GM23248 (cell line): ENCODE data around the gene ANGPTL2. TPM values are rescaled to one million over a fixed set of nuclear protein-coding genes. Genes with fewer than 3 reads are reported as not detected.
A peak's percentile ranks its signal among the peaks of the same experiment; 100 is the strongest.
"Not testable (repeated sequence)": the region's sequence is repeated elsewhere in the genome, so short reads cannot be mapped to it uniquely, and the experiment has no call there.

Source experiments
- DNase-seq: peaks from one replicate; pipeline ENCODE4 v3.0.0-alpha.2; 2015
- H2AFZ ChIP-seq: fragments of 200-600 bp; sonication (generic); 2 replicates; pipeline ENCODE4 v1.6.1; 2016; ENCODE audit warnings: antibody characterized with exemption
- H3F3A ChIP-seq: fragments of 200-600 bp; sonication (generic); 2 replicates; pipeline ENCODE4 v1.6.1; 2016; ENCODE audit warnings: mild to moderate bottlenecking, antibody characterized with exemption, mixed run types; ENCODE audit not compliant: insufficient read depth
- H3K27ac ChIP-seq: fragments of 200-600 bp; sonication (generic); 2 replicates; pipeline ENCODE4 v1.5.1; 2016; ENCODE audit warnings: mild to moderate bottlenecking
- H3K27me3 ChIP-seq: fragments of 200-600 bp; sonication (generic); replicated peaks from 2 replicates; pipeline ENCODE4 v1.6.1; 2016; ENCODE audit warnings: mild to moderate bottlenecking; ENCODE audit not compliant: insufficient read depth
- H3K36me3 ChIP-seq: fragments of 200-600 bp; sonication (generic); 2 replicates; pipeline ENCODE4 v1.6.1; 2016; ENCODE audit warnings: low read depth, mild to moderate bottlenecking
- H3K4me1 ChIP-seq: fragments of 200-600 bp; sonication (generic); 2 replicates; pipeline ENCODE4 v1.6.1; 2016; ENCODE audit warnings: mild to moderate bottlenecking; ENCODE audit not compliant: insufficient read depth
- H3K4me2 ChIP-seq: fragments of 200-600 bp; sonication (generic); one replicate; pipeline ENCODE4 v1.6.1; 2016; ENCODE audit warnings: mild to moderate bottlenecking; ENCODE audit not compliant: unreplicated experiment
- H3K4me3 ChIP-seq: fragments of 200-600 bp; sonication (generic); 2 replicates; pipeline ENCODE4 v1.5.1; 2016; ENCODE audit warnings: mild to moderate bottlenecking
- H3K79me2 ChIP-seq: fragments of 200-600 bp; sonication (generic); 2 replicates; pipeline ENCODE4 v1.6.1; 2016; ENCODE audit warnings: mild to moderate bottlenecking; ENCODE audit not compliant: insufficient read depth
- H3K9ac ChIP-seq: fragments of 200-600 bp; sonication (generic); 2 replicates; pipeline ENCODE4 v1.6.1; 2016; ENCODE audit warnings: mild to moderate bottlenecking
- H3K9me2 ChIP-seq: fragments of 200-600 bp; sonication (generic); 2 replicates; pipeline ENCODE4 v1.6.1; 2016; ENCODE audit warnings: mixed run types, mild to moderate bottlenecking, moderate library complexity; ENCODE audit not compliant: insufficient read depth
- H3K9me3 ChIP-seq: fragments of 200-600 bp; sonication (generic); one replicate; pipeline ENCODE4 v1.6.1; 2017; ENCODE audit warnings: low read depth
- H4K20me1 ChIP-seq: fragments of 200-600 bp; sonication (generic); 2 replicates; pipeline ENCODE4 v1.6.0; 2016; ENCODE audit not compliant: insufficient read depth
- EZH2 ChIP-seq: fragments of 200-600 bp; sonication (generic); IDR thresholded peaks from 2 replicates; pipeline ENCODE4 v1.6.1; 2018; ENCODE audit warnings: antibody characterized with exemption, mild to moderate bottlenecking; ENCODE audit not compliant: insufficient read depth, poor library complexity, severe bottlenecking
- EZH2phosphoT487 ChIP-seq: fragments of 200-600 bp; sonication (generic); IDR thresholded peaks from 2 replicates; pipeline ENCODE4 v1.6.1; 2018; ENCODE audit warnings: antibody characterized with exemption, moderate library complexity, mild to moderate bottlenecking, low read depth; ENCODE audit not compliant: insufficient read depth
- WGBS, 2 experiments: methylation state at CpG; one replicate each; pipeline ENCODE4 v1.1.6; 2015 to 2017; ENCODE audit warnings: low lambda C conversion rate in 2 of 2, low coverage in 1 of 2; ENCODE audit errors: missing lambda C conversion rate in 2 of 2; 5-methylcytosine and 5-hydroxymethylcytosine counted together
- in situ Hi-C: fragments of 300-500 bp; cut with MboI; formaldehyde crosslinking; loops from 2 replicates; pipeline ENCODE4 v1.15.0; 2020
- polyA plus RNA-seq: library from polyadenylated mRNA; unstranded; fragments of >200 nt; fragmentation: Nextera tagmentation; extraction: Ambion mirVana; gene quantifications from 2 replicates; pipeline ENCODE4 v1.2.1, GENCODE V29; 2016
- total RNA-seq: library from RNA; depleted of rRNA; stranded (reverse); fragments of >200 nt; shearing (Covaris generic); gene quantifications from 2 replicates; pipeline ENCODE4 v1.2.3, GENCODE V29; 2014

The ANGPTL2 gene
- total and polyA plus RNA-seq, 2 experiments from 2014 or later = 8.8 to 12.3 TPM

GRCh38 chr9:127153501-127153900 is 31.1 kb upstream of the ANGPTL2 start:
- Histone ChIP-seq H3K4me1 (peaks cover 13% of the 10 kb centered on the region), H3F3A (no peaks in the 10 kb centered on the region), H4K20me1 (no peaks in the 10 kb centered on the region), H3K4me3 (no peak overlapping the region), H3K79me2 (no peaks in the 10 kb centered on the region), H2AFZ (no peak overlapping the region), H3K36me3 (no peaks in the 10 kb centered on the region), H3K27me3 (no peaks in the 10 kb centered on the region), H3K9me3 (no peaks in the 10 kb centered on the region), H3K4me2 (no peak overlapping the region), H3K9ac (no peak overlapping the region), H3K27ac (no peak overlapping the region), H3K9me2 (no peaks in the 10 kb centered on the region)
- no peak for DNase-seq
- in situ Hi-C loops = no loop called here
- WGBS, 2 experiments = 92 to 95% methylated on average over 4 of the region's 4 CpGs
- TF ChIP-seq EZH2phosphoT487 (no peak), EZH2 (no peak)

GRCh38 chr9:127149463-127150390 is 27.3 kb upstream of the ANGPTL2 start:
- Histone ChIP-seq H3K79me2 (no peaks in the 10 kb centered on the region), H2AFZ (no peak overlapping the region), H3F3A (no peaks in the 10 kb centered on the region), H3K4me2 (no peak overlapping the region), H3K9me3 (no peaks in the 10 kb centered on the region), H3K36me3 (no peaks in the 10 kb centered on the region), H4K20me1 (no peaks in the 10 kb centered on the region), H3K4me3 (no peak overlapping the region), H3K9me2 (no peaks in the 10 kb centered on the region), H3K9ac (no peak overlapping the region), H3K27ac (no peak overlapping the region), H3K27me3 (no peaks in the 10 kb centered on the region; the same call in 1 of the 2 replicates), H3K4me1 (peaks cover 7% of the 10 kb centered on the region)
- 74 to 82% methylated on average over 6 of the region's 6 CpGs for WGBS, 2 experiments
- DNase-seq = no peak
- no peak for TF ChIP-seq EZH2
- no peak for TF ChIP-seq EZH2phosphoT487
- in situ Hi-C loops = no loop called here

DNA sequence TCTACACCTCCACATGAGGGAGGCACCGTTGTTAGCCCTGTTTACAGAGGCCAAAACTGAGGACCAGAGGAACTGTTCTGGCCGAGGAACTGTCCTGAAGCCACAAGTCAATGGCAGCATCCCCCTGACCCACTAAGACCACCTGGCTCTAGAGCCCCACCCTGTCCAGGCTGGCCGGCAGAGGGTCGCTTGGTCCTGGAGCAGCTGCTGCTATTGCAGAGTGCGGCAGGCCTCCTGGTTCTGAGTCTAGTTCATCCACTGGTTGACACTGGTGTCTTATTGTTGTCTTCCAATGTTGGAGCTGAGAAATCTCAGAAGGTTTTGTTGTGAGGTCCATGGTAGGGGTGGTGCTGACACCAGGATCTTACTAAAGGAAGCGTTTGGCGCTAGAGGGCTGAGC is 26.6 kb upstream of the ANGPTL2 start:
- Histone ChIP-seq H3K79me2 (no peaks in the 10 kb centered on the region), H3K9me2 (no peaks in the 10 kb centered on the region), H3K4me2 (no peak overlapping the region), H3K9me3 (no peaks in the 10 kb centered on the region), H3F3A (no peaks in the 10 kb centered on the region), H3K4me3 (no peak overlapping the region), H2AFZ (no peak overlapping the region), H3K9ac (no peak overlapping the region), H3K4me1 (no peaks in the 10 kb centered on the region), H3K36me3 (no peaks in the 10 kb centered on the region), H4K20me1 (no peaks in the 10 kb centered on the region), H3K27me3 (no peaks in the 10 kb centered on the region; the same call in 1 of the 2 replicates), H3K27ac (no peak overlapping the region)
- whole genome bisulfite sequencing, 2 experiments = 94 to 95% methylated on average over 7 of the region's 7 CpGs
- in situ Hi-C loops = no loop called here
- TF ChIP-seq EZH2phosphoT487 = no peak
- no peak for TF ChIP-seq EZH2
- DNase-seq = no peak

- Histone ChIP-seq H3K4me3 (no peak overlapping the region), H2AFZ (no peak overlapping the region), H3K79me2 (no peaks in the 10 kb centered on the region), H3K27ac (no peak overlapping the region), H3K9me3 (no peaks in the 10 kb centered on the region), H3K4me2 (no peak overlapping the region), H3K4me1 (no peaks in the 10 kb centered on the region), H3K9me2 (no peaks in the 10 kb centered on the region), H3K27me3 (no peaks in the 10 kb centered on the region; the same call in 1 of the 2 replicates), H3F3A (no peaks in the 10 kb centered on the region), H3K36me3 (no peaks in the 10 kb centered on the region), H4K20me1 (no peaks in the 10 kb centered on the region), H3K9ac (no peak overlapping the region)
- in situ Hi-C loops = no loop called here
- no peak for DNase-seq
- 88 to 94% methylated on average over 5 of the region's 5 CpGs for WGBS, 2 experiments
- TF ChIP-seq EZH2 (no peak), EZH2phosphoT487 (no peak)
These were observed 25.6 kb upstream of the ANGPTL2 start for GRCh38 chr9:127148014-127148413.

- H3K4me3 ChIP-seq = no peak overlapping the region
- no peaks in the 10 kb centered on the region for H3K36me3 ChIP-seq
- no peaks in the 10 kb centered on the region for H3K9me3 ChIP-seq
- no peak overlapping the region for H3K4me2 ChIP-seq
- H3K4me1 ChIP-seq = no peaks in the 10 kb centered on the region
- H3K9ac ChIP-seq = no peak overlapping the region
- no peak for TF ChIP-seq EZH2
- TF ChIP-seq EZH2phosphoT487 = no peak
- no peaks in the 10 kb centered on the region for H3K9me2 ChIP-seq
- no peaks in the 10 kb centered on the region for H4K20me1 ChIP-seq
- H3K79me2 ChIP-seq = no peaks in the 10 kb centered on the region
- no peak for DNase-seq
- H3F3A ChIP-seq = no peaks in the 10 kb centered on the region
- H3K27ac ChIP-seq = no peak overlapping the region
- in situ Hi-C loops = no loop called here
- no peak overlapping the region for H2AFZ ChIP-seq
- no peaks in the 10 kb centered on the region; the same call in 1 of the 2 replicates for H3K27me3 ChIP-seq
- 74 to 77% methylated on average over 2 of the region's 2 CpGs for WGBS, 2 experiments
These were observed 24.8 kb upstream of the ANGPTL2 start for GRCh38 chr9:127147251-127147650.

- H3K36me3 ChIP-seq, H3K4me3 ChIP-seq, in situ Hi-C loops, H3K4me2 ChIP-seq, H4K20me1 ChIP-seq, H3K27ac ChIP-seq, H3K9ac ChIP-seq, H3F3A ChIP-seq, H3K27me3 ChIP-seq, H2AFZ ChIP-seq, H3K9me3 ChIP-seq, H3K9me2 ChIP-seq, H3K4me1 ChIP-seq, H3K79me2 ChIP-seq: not testable (repeated sequence)
- peak; percentile 19 for DNase-seq
These were observed 24.4 kb upstream of the ANGPTL2 start for GRCh38 chr9:127146841-127147240.
